Erythroblast (primary cell): Measurements from ENCODE around the gene GPR37L1.

Experiments
- DNase-seq, 2 experiments: peaks; one replicate each; lab custom pipeline; 2025; lab: John Stamatoyannopoulos, UW
- GATA1 ChIP-seq: IDR thresholded peaks from 2 replicates; pipeline ENCODE4 v1.6.1; 2011; ENCODE audit warnings: low read depth, mild to moderate bottlenecking, control low read depth, low read length, moderate library complexity
- POLR2A ChIP-seq: IDR thresholded peaks from 2 replicates; pipeline ENCODE4 v1.6.1; 2011; ENCODE audit warnings: mild to moderate bottlenecking, low read length

GPR37L1 gene, protein sequence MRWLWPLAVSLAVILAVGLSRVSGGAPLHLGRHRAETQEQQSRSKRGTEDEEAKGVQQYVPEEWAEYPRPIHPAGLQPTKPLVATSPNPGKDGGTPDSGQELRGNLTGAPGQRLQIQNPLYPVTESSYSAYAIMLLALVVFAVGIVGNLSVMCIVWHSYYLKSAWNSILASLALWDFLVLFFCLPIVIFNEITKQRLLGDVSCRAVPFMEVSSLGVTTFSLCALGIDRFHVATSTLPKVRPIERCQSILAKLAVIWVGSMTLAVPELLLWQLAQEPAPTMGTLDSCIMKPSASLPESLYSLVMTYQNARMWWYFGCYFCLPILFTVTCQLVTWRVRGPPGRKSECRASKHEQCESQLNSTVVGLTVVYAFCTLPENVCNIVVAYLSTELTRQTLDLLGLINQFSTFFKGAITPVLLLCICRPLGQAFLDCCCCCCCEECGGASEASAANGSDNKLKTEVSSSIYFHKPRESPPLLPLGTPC

GRCh38 chr1:202122639-202123335, at the start of gene GPR37L1:
TSS of gene GPR37L1 (plus strand) at chr1:202122917. CDS start at chr1:202122964, 47 bp downstream.
- TF ChIP-seq GATA1 (no peak), POLR2A (no peak)
- DNase-seq: no peak

- TF ChIP-seq GATA1 (no peak), POLR2A (no peak)
- DNase-seq: no peak
Measured at GRCh38 chr1:202073206-202073605, 49.5 kb upstream of the GPR37L1 start.

DNA sequence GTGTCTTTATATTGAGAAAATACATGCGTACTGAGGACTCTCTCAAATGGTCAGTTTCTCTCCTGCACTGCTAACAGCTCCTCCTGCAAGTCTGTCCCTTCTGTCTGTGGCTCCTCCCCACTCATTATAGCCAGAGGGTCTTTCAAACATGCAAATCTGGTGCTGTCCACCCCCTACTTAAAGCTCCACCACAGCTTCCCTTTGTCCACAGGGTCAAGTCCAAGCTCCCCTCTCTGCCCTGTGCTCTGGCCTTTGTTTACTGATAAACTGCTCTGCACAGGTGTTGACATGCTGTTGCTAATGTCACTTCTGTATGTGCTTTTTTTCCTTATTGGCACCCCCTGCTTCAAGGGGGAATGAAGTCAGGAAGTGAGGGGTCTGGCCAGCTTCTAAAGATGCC, 47.7 kb upstream of the GPR37L1 start:
- peak in 1 of 2 experiments; percentile 47 for DNase-seq
- TF ChIP-seq POLR2A (no peak), GATA1 (no peak)

- TF ChIP-seq POLR2A: no peak
- TF ChIP-seq GATA1: no peak
- DNase-seq: no peak
Measured at GRCh38 chr1:202075389-202075788, 47.3 kb upstream of the GPR37L1 start.

- TF ChIP-seq POLR2A (peak; percentile 56), GATA1 (peak; percentile 95)
- DNase-seq: peak; percentile 88 to 96
Measured at GRCh38 chr1:202076050-202076511, 46.6 kb upstream of the GPR37L1 start.

DNA sequence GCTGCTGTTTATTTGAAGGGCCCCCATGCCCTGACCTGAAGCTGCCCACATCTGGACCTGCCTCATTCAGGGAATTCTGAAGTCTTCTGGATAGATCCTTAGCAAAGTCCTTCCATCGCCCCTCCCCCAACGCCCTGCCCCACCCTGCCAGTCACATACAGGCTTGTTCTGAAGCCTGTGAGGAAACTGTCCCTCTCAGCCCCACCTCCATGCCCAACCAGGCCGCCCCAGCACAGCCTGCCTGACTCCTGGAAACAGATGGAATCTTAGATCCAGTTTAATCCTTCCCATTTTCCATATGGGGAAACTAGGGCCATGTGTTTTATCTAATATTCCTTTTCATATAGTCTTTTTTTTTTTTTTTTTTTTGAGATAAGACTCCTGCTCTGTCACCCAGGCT, 44.5 kb upstream of the GPR37L1 start:
- DNase-seq: peak in 1 of 2 experiments; percentile 38
- TF ChIP-seq POLR2A: no peak
- TF ChIP-seq GATA1: no peak

GRCh38 chr1:202081992-202082391, 40.7 kb upstream of the GPR37L1 start:
- TF ChIP-seq GATA1 (no peak), POLR2A (no peak)
- no peak for DNase-seq

DNA sequence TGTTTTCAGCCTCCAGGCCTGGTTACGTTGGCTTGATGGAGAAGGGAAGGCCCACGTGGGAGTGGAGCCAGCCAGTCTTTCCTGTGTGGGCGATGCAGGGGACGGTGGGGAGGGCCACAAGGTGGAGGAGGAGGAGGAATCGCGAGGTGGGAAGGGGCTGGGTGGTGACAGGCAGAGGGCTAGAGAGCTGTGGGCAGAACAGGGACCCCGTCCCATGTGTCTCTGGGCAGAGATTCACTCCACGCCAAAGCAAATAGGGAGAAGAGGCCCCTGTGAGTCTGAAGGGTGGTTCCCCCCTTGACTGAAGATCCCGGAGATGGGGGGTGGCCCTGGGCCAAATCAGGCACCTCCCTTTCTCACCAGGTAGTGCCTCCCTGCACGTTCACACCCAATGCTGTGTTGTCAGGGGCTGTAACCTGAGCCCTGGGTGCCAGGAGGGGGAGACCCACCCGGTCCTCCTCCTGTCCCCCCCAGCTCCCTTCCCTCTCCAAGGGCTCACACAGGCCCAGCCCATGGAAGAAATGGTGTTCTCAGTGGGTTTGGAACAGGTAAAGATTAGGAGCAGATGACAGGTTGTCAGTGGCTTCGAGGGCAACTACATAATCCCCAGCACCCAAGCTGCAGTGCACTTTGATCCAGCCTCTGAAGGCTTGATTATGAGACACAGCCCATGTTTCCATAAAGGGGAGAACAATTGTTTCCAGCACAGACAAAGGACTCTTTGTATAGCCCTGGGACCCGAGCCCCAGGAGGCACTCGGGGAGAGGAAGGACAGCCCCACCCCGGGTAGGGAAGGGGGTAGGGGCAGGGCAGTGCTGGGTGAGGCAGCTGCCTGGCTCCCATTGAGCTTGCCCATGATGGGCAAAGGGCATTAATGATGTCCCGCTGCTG, 37.7 kb upstream of the GPR37L1 start:
- no peak for DNase-seq
- no peak for TF ChIP-seq GATA1
- TF ChIP-seq POLR2A: no peak

DNA sequence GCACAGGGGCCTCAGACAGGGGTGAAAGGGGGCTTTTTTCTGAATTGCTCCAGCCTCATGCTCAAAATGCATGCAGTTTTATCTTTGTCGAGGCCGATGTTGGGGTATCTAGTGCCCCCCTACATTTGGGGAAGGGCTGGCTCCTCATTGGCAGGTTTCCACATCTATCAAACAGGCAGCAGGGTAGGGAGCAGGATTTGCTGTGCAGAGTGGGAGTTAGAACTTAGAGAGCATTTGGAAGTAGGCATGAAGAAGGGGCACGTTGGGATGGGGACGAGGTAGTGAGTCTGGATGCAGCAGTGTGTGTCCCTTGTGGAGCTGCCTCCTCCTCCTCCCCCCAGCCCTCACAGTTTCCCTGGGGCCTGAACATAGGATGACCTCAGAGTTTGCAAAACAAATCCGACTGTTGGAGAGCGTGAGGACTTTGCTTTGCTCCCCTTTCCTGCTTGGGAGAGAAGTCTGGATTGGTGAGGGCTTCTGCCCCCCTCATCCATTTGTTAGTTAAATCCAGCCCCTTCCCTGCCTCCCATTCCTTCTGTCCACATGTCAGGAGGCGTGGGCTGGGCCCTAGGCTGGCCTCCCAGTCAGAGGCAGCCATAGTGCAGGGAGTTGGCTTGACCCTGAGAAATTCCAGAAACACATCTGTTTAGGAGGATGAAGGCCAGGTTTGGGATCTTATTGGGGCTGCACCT, 36.9 kb upstream of the GPR37L1 start:
- TF ChIP-seq GATA1: no peak
- TF ChIP-seq POLR2A: no peak
- no peak for DNase-seq

- TF ChIP-seq GATA1 (no peak), POLR2A (no peak)
- no peak for DNase-seq
Measured at GRCh38 chr1:202086579-202087350, 36.0 kb upstream of the GPR37L1 start.

DNA sequence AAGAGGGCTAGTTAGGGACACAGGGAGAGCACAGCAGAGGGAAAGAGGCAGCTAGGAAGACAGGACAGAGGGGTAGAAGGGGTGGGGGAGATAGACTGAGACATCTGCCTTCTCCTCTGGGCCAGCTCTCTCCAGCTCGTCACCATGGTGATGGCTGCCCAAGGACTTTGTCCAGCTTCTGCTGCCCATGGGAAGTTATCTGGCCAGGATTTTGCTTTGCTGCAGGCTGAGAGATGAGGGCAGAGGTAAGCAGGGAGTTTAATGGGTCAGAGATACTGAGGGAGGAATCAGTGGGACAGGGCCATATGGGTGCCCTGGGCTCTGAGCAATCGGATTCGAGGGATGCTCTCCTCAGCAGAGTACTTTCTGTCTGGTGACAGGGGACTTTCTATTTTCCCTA, 34.5 kb upstream of the GPR37L1 start:
- DNase-seq: no peak
- TF ChIP-seq GATA1 (no peak), POLR2A (no peak)

DNA sequence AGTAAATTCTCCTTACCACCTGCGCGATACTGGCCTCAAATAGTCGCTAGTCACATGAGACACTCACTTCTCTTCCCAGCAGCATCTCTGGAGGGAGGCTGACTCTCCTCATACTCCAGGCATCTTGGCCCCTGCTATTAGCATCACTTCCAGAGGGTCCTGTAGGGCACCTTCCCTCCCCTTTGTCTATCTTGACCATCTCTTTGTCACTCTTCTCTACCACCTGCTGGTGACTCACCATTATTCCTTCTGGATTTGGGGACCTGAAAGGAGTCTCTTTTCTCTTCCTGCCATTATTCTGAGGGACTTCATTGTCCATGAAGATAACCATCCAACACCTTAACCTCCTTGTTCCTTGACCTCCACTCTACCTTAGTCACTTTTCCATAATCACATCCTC, 31.7 kb upstream of the GPR37L1 start:
- TF ChIP-seq POLR2A (no peak), GATA1 (no peak)
- no peak for DNase-seq

- no peak for DNase-seq
- no peak for TF ChIP-seq POLR2A
- TF ChIP-seq GATA1: no peak
Measured at GRCh38 chr1:202093858-202094257, 28.9 kb upstream of the GPR37L1 start.
